ENCODE measurements around the gene DYTN. TPM values are rescaled to one million over a fixed set of nuclear protein-coding genes. Genes with fewer than 3 reads are reported as not detected.

DYTN gene, protein sequence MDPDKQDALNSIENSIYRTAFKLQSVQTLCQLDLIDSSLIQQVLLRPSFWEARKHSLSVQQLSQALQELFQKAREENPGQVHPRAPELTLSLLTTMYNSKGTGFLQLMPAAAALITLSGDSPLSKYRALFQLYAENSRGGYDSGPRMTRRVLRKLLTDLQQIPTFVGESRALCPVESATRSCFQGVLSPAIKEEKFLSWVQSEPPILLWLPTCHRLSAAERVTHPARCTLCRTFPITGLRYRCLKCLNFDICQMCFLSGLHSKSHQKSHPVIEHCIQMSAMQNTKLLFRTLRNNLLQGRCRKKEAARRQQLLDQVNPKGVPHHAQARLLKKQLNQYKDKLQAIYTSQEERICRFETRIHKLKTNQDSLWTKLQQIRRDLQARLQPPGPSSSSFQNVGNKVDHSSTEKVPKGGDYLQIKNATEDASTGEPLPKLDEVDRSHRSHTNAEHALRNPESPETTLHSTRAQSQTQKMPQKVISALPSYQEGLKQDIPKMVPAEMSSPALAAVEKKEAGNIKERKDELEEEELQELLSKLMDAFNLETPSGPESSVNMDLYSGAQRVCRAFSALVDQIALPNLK
- total RNA-seq (not detected), polyA plus RNA-seq (not detected)

DNA sequence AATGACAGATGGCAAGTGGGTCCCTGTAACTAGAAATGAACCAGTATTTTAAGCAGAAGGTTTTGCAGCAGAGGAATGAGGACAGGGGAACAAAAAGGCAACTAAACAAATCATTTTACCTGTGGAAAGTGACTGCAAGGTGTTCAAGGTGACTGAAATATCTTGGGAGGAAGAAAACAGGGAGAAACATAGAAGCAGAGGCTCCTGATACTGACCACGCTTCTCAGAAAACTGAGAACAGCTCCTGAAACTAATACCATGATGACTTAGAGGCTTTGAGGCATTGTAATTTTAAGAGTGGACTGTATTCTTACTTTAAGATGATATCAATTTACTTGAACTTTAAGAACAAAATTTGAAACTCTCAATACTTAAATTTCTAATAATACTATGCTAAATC is at the start of gene DYTN:
Gene DYTN, minus strand, starts transcription at position 101 of the 400 bp plus-strand sequence. CDS start 117 bp downstream, outside the sequence.
- no peaks in the 10 kb centered on the region for H3K36me3 ChIP-seq (ENCODE audit: insufficient read depth, low read length)
- H3K27me3 Mint-ChIP-seq, result peaks cover 21 to 38% of the 10 kb centered on the region in 2 donors
- POLR2A ChIA-PET, result no interaction called here

GRCh38 chr2:206766057-206766930 is 48.1 kb upstream of the DYTN start:
- no peaks in the 10 kb centered on the region for H3K27me3 Mint-ChIP-seq
- ChIA-PET POLR2A (interaction anchor here (0.7 to 1.1 kb wide), 2 partner anchors 491 to 945 kb away, joined by 3 to 8 read pairs; partner anchors contain the start of gene CCNYL1), CTCF (interaction anchor here (1.0 to 1.5 kb wide), 3 partner anchors 15 to 18 kb away, joined by 3 read pairs; no protein-coding TSS in a partner anchor)

More for the DNA sequence above, at the start of gene DYTN:
- no peaks in the 10 kb centered on the region for H3K9me3 ChIP-seq (ENCODE audit: low read length)
- Mint-ChIP-seq H3K4me3 (no peak within 1 kb of the TSS), H3K36me3 (no peaks in the 10 kb centered on the region), H3K4me1 (no peaks in the 10 kb centered on the region), H3K27ac (no peak within 1 kb of the TSS), H3K9me3 (peaks cover 0 to 6% (median 0%) of the 10 kb centered on the region in 5 donors)
- H3K27ac ChIP-seq (ENCODE audit: low read depth, low read length), result no peak within 1 kb of the TSS
- CTCF ChIA-PET, result no interaction called here
- no peaks in the 10 kb centered on the region for H3K4me1 ChIP-seq (ENCODE audit: insufficient read depth, low read length)
- no peak within 1 kb of the TSS for H3K4me3 ChIP-seq (ENCODE audit: low read length)
- H3K27me3 ChIP-seq (ENCODE audit: insufficient read depth, low read length, poor library complexity, severe bottlenecking), result no peaks in the 10 kb centered on the region
- DNase-seq, result no peak

DNA sequence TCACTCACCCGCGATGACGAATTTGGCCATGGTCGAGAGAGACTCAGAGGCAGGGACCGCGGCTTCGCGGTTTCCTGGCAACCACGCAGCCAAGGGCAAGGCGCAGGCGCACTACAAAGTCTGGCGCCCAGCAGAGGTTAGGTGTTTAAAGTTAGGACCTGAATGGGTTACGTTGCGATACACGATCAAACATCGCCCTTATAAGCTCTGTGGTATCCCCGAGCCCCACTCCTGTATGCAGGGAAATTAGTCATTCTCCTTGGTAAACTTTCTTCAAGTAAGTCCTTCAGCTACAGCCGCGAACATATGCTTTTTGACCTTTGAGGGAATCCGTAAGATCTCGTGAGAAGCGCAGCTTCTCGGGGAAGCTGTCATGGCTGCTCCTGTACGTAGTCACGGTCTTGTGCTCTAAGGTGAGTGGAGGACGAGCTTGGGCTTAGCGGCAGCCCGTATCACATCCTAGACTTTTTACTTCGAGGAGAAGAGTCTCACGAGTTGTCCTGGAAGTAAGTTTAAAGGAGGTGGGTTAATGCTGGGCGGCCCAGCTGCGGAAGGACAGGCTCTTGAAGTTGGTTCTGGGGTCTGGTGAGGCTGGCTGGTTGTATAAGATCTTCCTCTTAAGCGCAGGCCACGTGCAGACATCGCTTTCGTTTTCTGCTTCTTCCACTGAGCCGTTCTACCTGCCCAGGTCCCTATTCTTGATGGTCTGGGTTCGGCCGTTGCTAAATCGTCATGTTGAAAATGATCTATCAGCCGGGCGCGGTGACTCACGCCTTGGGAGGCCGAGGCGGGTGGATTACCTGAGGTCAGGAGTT is 47.3 kb upstream of the DYTN start, which contains the start of the genes FASTKD2 and MDH1B:
Gene FASTKD2, plus strand, starts transcription at position 365 of the 815 bp plus-strand sequence. CDS start 1,088 bp downstream, outside the sequence.
Gene MDH1B, minus strand, starts transcription at position 87 of the 815 bp plus-strand sequence. Its CDS starts 57 bp downstream, at position 30.
- Histone ChIP-seq H3K9me3 (ENCODE audit: low read length) (no peaks in the 10 kb centered on the region), H3K27me3 (ENCODE audit: insufficient read depth, low read length, poor library complexity, severe bottlenecking) (no peaks in the 10 kb centered on the region), H3K4me1 (ENCODE audit: insufficient read depth, low read length) (peaks cover 23% of the 10 kb centered on the region), H3K27ac (ENCODE audit: low read depth, low read length) (peak within 1 kb of the TSS; percentile 87), H3K4me3 (ENCODE audit: low read length) (peak within 1 kb of the TSS; percentile 72), H3K36me3 (ENCODE audit: insufficient read depth, low read length) (no peaks in the 10 kb centered on the region)
- ChIA-PET POLR2A (interaction anchor here (1.0 to 1.7 kb wide), 3 partner anchors 861 to 1501 kb away, joined by 3 to 9 read pairs (median 3); partner anchors contain the start of genes CCNYL1, METTL21A and PIKFYVE), CTCF (interaction anchor here (0.8 to 1.5 kb wide), 4 partner anchors 15 to 19 kb away, joined by 3 read pairs; no protein-coding TSS in a partner anchor)
- Mint-ChIP-seq H3K27me3 (peaks cover 0 to under 1% of the 10 kb centered on the region in 2 donors), H3K4me3 (peak within 1 kb of the TSS in 6 of 7 donors; percentile 92 to 96 (median 96)), H3K27ac (peak within 1 kb of the TSS; percentile 90 to 98 (median 98)), H3K36me3 (peaks cover 0 to 36% (median 11%) of the 10 kb centered on the region in 3 donors), H3K4me1 (peaks cover 36 to 47% (median 46%) of the 10 kb centered on the region in 3 donors), H3K9me3 (no peaks in the 10 kb centered on the region)
- peak; percentile 71 to 89 (median 86) for DNase-seq

More at GRCh38 chr2:206766057-206766930, 48.1 kb upstream of the DYTN start:
- H3K36me3 Mint-ChIP-seq, result peaks cover 0 to 44% (median 19%) of the 10 kb centered on the region in 3 donors
- H3K27ac ChIP-seq (ENCODE audit: low read depth, low read length), result peak overlapping the region; percentile 87
- H3K36me3 ChIP-seq (ENCODE audit: insufficient read depth, low read length), result no peaks in the 10 kb centered on the region
- H3K9me3 ChIP-seq (ENCODE audit: low read length), result no peaks in the 10 kb centered on the region
- peak overlapping the region; percentile 72 for H3K4me3 ChIP-seq (ENCODE audit: low read length)
- peaks cover 23% of the 10 kb centered on the region for H3K4me1 ChIP-seq (ENCODE audit: insufficient read depth, low read length)
- peaks cover 43 to 47% (median 46%) of the 10 kb centered on the region in 3 donors for H3K4me1 Mint-ChIP-seq
- H3K4me3 Mint-ChIP-seq, result peak overlapping the region in 6 of 7 donors; percentile 92 to 96 (median 96)
- peak overlapping the region; percentile 90 to 98 (median 98) for H3K27ac Mint-ChIP-seq
- no peaks in the 10 kb centered on the region for H3K9me3 Mint-ChIP-seq
- no peak for DNase-seq
- H3K27me3 ChIP-seq (ENCODE audit: insufficient read depth, low read length, poor library complexity, severe bottlenecking), result no peaks in the 10 kb centered on the region

GRCh38 chr2:206764673-206765241 is 46.6 kb upstream of the DYTN start:
- peaks cover 35 to 43% (median 43%) of the 10 kb centered on the region in 3 donors for H3K4me1 Mint-ChIP-seq
- H3K36me3 Mint-ChIP-seq, result peaks cover 0 to 31% (median 11%) of the 10 kb centered on the region in 3 donors
- DNase-seq, result no peak
- peak overlapping the region; percentile 90 to 98 (median 98) for H3K27ac Mint-ChIP-seq
- Histone ChIP-seq H3K9me3 (ENCODE audit: low read length) (no peaks in the 10 kb centered on the region), H3K4me3 (ENCODE audit: low read length) (peak overlapping the region; percentile 72), H3K27ac (ENCODE audit: low read depth, low read length) (peak overlapping the region; percentile 87), H3K27me3 (ENCODE audit: insufficient read depth, low read length, poor library complexity, severe bottlenecking) (no peaks in the 10 kb centered on the region), H3K4me1 (ENCODE audit: insufficient read depth, low read length) (peaks cover 23% of the 10 kb centered on the region), H3K36me3 (ENCODE audit: insufficient read depth, low read length) (no peaks in the 10 kb centered on the region)
- H3K4me3 Mint-ChIP-seq, result peak overlapping the region in 6 of 7 donors; percentile 92 to 96 (median 96)
- peaks cover 0 to 2% of the 10 kb centered on the region in 2 donors for H3K27me3 Mint-ChIP-seq
- H3K9me3 Mint-ChIP-seq, result no peaks in the 10 kb centered on the region
- CTCF ChIA-PET, result interaction anchor here (0.8 to 1.5 kb wide), 4 partner anchors 16 to 20 kb away, joined by 3 read pairs; no protein-coding TSS in a partner anchor
- POLR2A ChIA-PET, result interaction anchor here (0.5 to 1.7 kb wide), 4 partner anchors 681 to 1502 kb away, joined by 3 to 9 read pairs (median 3); partner anchors contain the start of genes CCNYL1, METTL21A and PIKFYVE

- DNase-seq, result no peak
- Mint-ChIP-seq H3K36me3 (no peaks in the 10 kb centered on the region), H3K9me3 (no peaks in the 10 kb centered on the region), H3K27ac (no peak overlapping the region), H3K27me3 (peaks cover 11 to 31% of the 10 kb centered on the region in 2 donors), H3K4me1 (no peaks in the 10 kb centered on the region), H3K4me3 (no peak overlapping the region)
- no peak overlapping the region for H3K4me3 ChIP-seq (ENCODE audit: low read length)
- H3K27me3 ChIP-seq (ENCODE audit: insufficient read depth, low read length, poor library complexity, severe bottlenecking), result no peaks in the 10 kb centered on the region
- CTCF ChIA-PET, result no interaction called here
- H3K9me3 ChIP-seq (ENCODE audit: low read length), result no peaks in the 10 kb centered on the region
- no peaks in the 10 kb centered on the region for H3K4me1 ChIP-seq (ENCODE audit: insufficient read depth, low read length)
- no peaks in the 10 kb centered on the region for H3K36me3 ChIP-seq (ENCODE audit: insufficient read depth, low read length)
- no peak overlapping the region for H3K27ac ChIP-seq (ENCODE audit: low read depth, low read length)
- POLR2A ChIA-PET, result no interaction called here
These were observed 38.6 kb upstream of the DYTN start for GRCh38 chr2:206756816-206757215.

- Mint-ChIP-seq H3K4me3 (no peak overlapping the region), H3K9me3 (no peaks in the 10 kb centered on the region), H3K4me1 (no peaks in the 10 kb centered on the region), H3K27me3 (peaks cover 14 to 42% of the 10 kb centered on the region in 2 donors), H3K27ac (no peak overlapping the region), H3K36me3 (no peaks in the 10 kb centered on the region)
- Histone ChIP-seq H3K9me3 (ENCODE audit: low read length) (no peaks in the 10 kb centered on the region), H3K27me3 (ENCODE audit: insufficient read depth, low read length, poor library complexity, severe bottlenecking) (no peaks in the 10 kb centered on the region), H3K4me1 (ENCODE audit: insufficient read depth, low read length) (no peaks in the 10 kb centered on the region), H3K4me3 (ENCODE audit: low read length) (no peak overlapping the region), H3K27ac (ENCODE audit: low read depth, low read length) (no peak overlapping the region), H3K36me3 (ENCODE audit: insufficient read depth, low read length) (no peaks in the 10 kb centered on the region)
- ChIA-PET POLR2A (no interaction called here), CTCF (no interaction called here)
- DNase-seq, result no peak
These were observed 22.6 kb upstream of the DYTN start for GRCh38 chr2:206740800-206741199.

All from CD8-positive, alpha-beta memory T cell (primary cell).